ENCODE measurements around the gene EML2.
A peak's percentile ranks its signal among the peaks of the same experiment; 100 is the strongest.
"Not testable (repeated sequence)": the region's sequence is repeated elsewhere in the genome, so short reads cannot be mapped to it uniquely, and the experiment has no call there.

The EML2 gene

DNA sequence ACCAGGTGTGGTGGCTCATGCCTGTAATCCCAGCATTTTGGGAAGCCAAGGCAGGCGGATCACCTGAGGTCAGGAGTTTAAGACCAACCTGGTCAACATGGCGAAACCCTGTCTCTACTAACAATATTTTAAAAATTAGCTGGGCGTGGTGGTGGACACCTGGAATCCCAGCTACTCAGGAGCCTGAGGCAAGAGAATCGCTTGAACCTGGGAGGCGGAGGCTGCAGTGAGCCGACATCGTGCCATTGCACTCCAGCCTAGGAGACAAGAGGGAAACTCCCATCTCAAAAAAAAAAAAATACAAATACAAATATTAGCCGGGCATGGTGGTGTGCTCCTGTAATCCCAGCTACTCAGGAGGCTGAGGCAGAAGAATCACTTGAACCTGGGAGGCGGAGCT, 24.1 kb downstream of the EML2 start:
- WGBS = 92% methylated on average over 9 of the region's 9 CpGs
- peaks cover 44% of the 10 kb centered on the region for H3K36me3 ChIP-seq (ENCODE audit: insufficient read depth, low read length)
- H3K9ac ChIP-seq (ENCODE audit: low read depth, low read length); H3K4me3 ChIP-seq (ENCODE audit: low read length); H3K9me3 ChIP-seq (ENCODE audit: insufficient read depth, low read depth, low read length); H3K4me1 ChIP-seq (ENCODE audit: insufficient read depth, low read length); H3K27ac ChIP-seq (ENCODE audit: low read depth, low read length); H3K27me3 ChIP-seq (ENCODE audit: insufficient read depth, low read length): not testable (repeated sequence)

- Histone ChIP-seq H3K36me3 (ENCODE audit: insufficient read depth, low read length) (peaks cover 44% of the 10 kb centered on the region), H3K27me3 (ENCODE audit: insufficient read depth, low read length) (no peaks in the 10 kb centered on the region), H3K9ac (ENCODE audit: low read depth, low read length) (no peak overlapping the region), H3K4me1 (ENCODE audit: insufficient read depth, low read length) (no peaks in the 10 kb centered on the region), H3K27ac (ENCODE audit: low read depth, low read length) (no peak overlapping the region), H3K4me3 (ENCODE audit: low read length) (no peak overlapping the region), H3K9me3 (ENCODE audit: insufficient read depth, low read depth, low read length) (no peaks in the 10 kb centered on the region)
- 91% methylated on average over 10 of the region's 10 CpGs for WGBS
Measured at GRCh38 chr19:45613926-45614725, 25.1 kb downstream of the EML2 start.

DNA sequence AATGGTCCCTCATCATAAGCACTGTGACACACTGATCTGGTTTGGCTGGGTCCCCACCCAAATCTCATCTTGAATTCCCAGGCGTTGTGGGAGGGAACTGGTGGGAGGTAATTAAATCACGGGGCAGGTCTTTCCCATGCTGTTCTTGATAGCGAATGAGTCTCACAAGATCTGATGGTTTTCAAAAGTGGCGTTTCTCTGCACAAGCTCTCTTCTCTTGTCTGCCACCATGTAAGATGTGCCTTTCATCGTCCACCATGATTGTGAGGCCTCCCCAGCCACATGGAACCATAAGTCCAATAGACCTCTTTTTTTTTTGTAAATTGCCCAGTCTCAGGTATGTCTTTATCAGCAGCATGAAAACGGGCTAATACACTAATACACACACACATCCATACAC, 30.2 kb downstream of the EML2 start:
- no peak overlapping the region for H3K27ac ChIP-seq (ENCODE audit: low read depth, low read length)
- no peaks in the 10 kb centered on the region; the same call in 1 of the 2 replicates for H3K27me3 ChIP-seq (ENCODE audit: insufficient read depth, low read length)
- WGBS = 93% methylated on average over 6 of the region's 6 CpGs
- no peak overlapping the region for H3K4me3 ChIP-seq (ENCODE audit: low read length)
- H3K9me3 ChIP-seq (ENCODE audit: insufficient read depth, low read depth, low read length) = no peaks in the 10 kb centered on the region
- H3K9ac ChIP-seq (ENCODE audit: low read depth, low read length) = no peak overlapping the region
- peaks cover 31% of the 10 kb centered on the region for H3K36me3 ChIP-seq (ENCODE audit: insufficient read depth, low read length)
- H3K4me1 ChIP-seq (ENCODE audit: insufficient read depth, low read length) = no peaks in the 10 kb centered on the region

DNA sequence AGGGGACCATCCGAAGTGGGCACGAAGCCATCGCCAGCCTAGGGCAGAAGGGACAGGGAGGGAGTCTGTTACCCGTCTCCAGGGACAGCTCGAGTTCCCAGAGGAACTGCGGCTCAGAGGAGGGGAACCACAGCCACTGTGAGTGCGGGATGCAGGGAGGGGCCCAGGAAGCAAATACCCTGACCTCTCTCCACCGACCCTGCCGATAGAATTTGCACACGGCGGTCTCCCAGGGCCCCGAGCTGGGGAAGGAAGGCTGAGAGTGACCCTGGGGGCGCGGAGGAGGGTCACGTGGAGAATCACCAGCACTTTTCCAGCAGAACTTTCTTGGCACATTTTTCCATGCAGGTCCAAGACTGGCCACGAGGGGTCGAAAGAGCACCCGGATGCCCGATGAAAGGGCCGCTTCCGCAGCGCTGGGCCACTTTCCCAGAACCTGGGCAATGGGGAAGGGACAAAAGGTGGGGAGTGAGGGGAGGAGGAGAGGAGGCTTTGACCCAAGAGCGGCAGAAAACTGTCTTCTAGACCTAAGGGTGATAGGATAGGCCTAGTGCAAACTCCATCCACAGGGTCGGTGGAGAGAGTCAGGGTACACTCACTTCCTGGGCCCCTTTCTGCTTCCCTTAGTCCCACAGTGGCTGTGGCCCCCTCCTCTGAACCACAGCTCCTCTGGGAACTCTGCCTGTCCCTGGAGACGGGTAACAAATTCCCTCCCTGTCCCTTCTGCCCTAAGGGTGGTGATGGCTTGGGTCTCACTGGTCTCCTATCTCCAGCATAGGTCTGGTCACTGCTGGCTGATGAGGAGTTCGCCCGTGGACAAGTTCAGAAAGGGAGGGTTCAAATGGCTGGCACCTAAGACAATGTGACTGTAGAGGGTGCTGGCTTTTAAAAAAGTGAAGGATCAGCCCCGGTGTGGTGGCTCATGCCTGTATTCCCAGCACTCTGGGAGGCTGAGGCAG, 31.8 kb downstream of the EML2 start:
- Histone ChIP-seq H3K4me1 (ENCODE audit: insufficient read depth, low read length) (no peaks in the 10 kb centered on the region), H3K9ac (ENCODE audit: low read depth, low read length) (peak overlapping the region; percentile 68), H3K4me3 (ENCODE audit: low read length) (peak overlapping the region; percentile 64), H3K27ac (ENCODE audit: low read depth, low read length) (0 out of 2 replicates have a peak overlapping the region, but pooled peaks have one; percentile 1), H3K36me3 (ENCODE audit: insufficient read depth, low read length) (peaks cover 15% of the 10 kb centered on the region), H3K9me3 (ENCODE audit: insufficient read depth, low read depth, low read length) (no peaks in the 10 kb centered on the region), H3K27me3 (ENCODE audit: insufficient read depth, low read length) (peaks cover 10% of the 10 kb centered on the region)
- 14% methylated on average over 28 of the region's 28 CpGs for WGBS

- no peak within 1 kb of the TSS for H3K9ac ChIP-seq (ENCODE audit: low read depth, low read length)
- 0 out of 2 replicates have a peak, but pooled peaks cover 7% of the 10 kb centered on the region for H3K4me1 ChIP-seq (ENCODE audit: insufficient read depth, low read length)
- no peaks in the 10 kb centered on the region for H3K36me3 ChIP-seq (ENCODE audit: insufficient read depth, low read length)
- no peaks in the 10 kb centered on the region for H3K9me3 ChIP-seq (ENCODE audit: insufficient read depth, low read depth, low read length)
- no peak within 1 kb of the TSS for H3K27ac ChIP-seq (ENCODE audit: low read depth, low read length)
- 4% methylated on average over 52 of the region's 52 CpGs for WGBS
- peaks cover 65% of the 10 kb centered on the region for H3K27me3 ChIP-seq (ENCODE audit: insufficient read depth, low read length)
- H3K4me3 ChIP-seq (ENCODE audit: low read length) = peak within 1 kb of the TSS; percentile 45
Measured at GRCh38 chr19:45601524-45602374, 37.4 kb downstream of the EML2 start, which contains the start of gene GPR4. Gene GPR4 (minus strand): TSS chr19:45602212. CDS start chr19:45591866, 10,346 bp downstream.

- WGBS = 35% methylated on average over 4 of the region's 10 CpGs
- no peaks in the 10 kb centered on the region for H3K36me3 ChIP-seq (ENCODE audit: insufficient read depth, low read length)
- H3K4me1 ChIP-seq (ENCODE audit: insufficient read depth, low read length) = 0 out of 2 replicates have a peak, but pooled peaks cover 7% of the 10 kb centered on the region
- no peak overlapping the region for H3K9ac ChIP-seq (ENCODE audit: low read depth, low read length)
- peaks cover 68% of the 10 kb centered on the region for H3K27me3 ChIP-seq (ENCODE audit: insufficient read depth, low read length)
- H3K9me3 ChIP-seq (ENCODE audit: insufficient read depth, low read depth, low read length) = no peaks in the 10 kb centered on the region
- H3K27ac ChIP-seq (ENCODE audit: low read depth, low read length) = no peak overlapping the region
- 0 out of 2 replicates have a peak overlapping the region, but pooled peaks have one; percentile 45 for H3K4me3 ChIP-seq (ENCODE audit: low read length)
Measured at GRCh38 chr19:45601115-45601514, 38.1 kb downstream of the EML2 start.

DNA sequence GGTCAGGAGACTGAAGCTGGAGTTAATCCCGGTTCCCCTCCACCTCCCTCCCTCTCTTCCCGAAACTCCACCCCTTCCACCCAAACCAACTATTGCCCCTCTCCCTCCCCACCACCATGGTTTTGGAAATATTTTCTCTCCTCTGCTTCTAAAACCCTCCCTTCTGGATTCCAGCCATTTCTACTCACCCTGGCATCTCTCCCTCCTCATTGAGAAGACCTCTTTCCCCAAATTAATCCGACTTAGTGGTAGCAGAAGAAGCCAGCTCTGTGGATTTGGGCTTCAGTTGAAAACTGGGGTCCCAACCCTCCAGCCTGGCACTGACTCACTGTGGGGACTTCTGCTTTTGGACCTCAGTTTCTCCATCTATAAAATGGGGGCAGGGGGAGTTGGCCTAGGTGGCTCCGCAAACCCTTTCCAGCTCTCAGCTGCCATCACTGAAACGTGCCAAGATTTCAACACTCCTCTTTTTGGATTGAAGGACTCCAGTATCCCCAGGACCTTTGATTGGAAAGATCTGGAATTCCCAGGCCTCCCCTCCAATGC, 38.8 kb downstream of the EML2 start:
- Histone ChIP-seq H3K4me3 (ENCODE audit: low read length) (no peak overlapping the region), H3K4me1 (ENCODE audit: insufficient read depth, low read length) (0 out of 2 replicates have a peak, but pooled peaks cover 7% of the 10 kb centered on the region), H3K9ac (ENCODE audit: low read depth, low read length) (no peak overlapping the region), H3K27me3 (ENCODE audit: insufficient read depth, low read length) (peaks cover 68% of the 10 kb centered on the region), H3K36me3 (ENCODE audit: insufficient read depth, low read length) (no peaks in the 10 kb centered on the region), H3K9me3 (ENCODE audit: insufficient read depth, low read depth, low read length) (no peaks in the 10 kb centered on the region), H3K27ac (ENCODE audit: low read depth, low read length) (no peak overlapping the region)
- 65% methylated on average over 5 of the region's 5 CpGs for WGBS

- Histone ChIP-seq H3K9me3 (ENCODE audit: insufficient read depth, low read depth, low read length) (no peaks in the 10 kb centered on the region), H3K27ac (ENCODE audit: low read depth, low read length) (no peak overlapping the region), H3K4me1 (ENCODE audit: insufficient read depth, low read length) (0 out of 2 replicates have a peak, but pooled peaks cover 7% of the 10 kb centered on the region), H3K4me3 (ENCODE audit: low read length) (no peak overlapping the region; the same call in 1 of the 2 replicates), H3K36me3 (ENCODE audit: insufficient read depth, low read length) (no peaks in the 10 kb centered on the region), H3K27me3 (ENCODE audit: insufficient read depth, low read length) (peaks cover 68% of the 10 kb centered on the region), H3K9ac (ENCODE audit: low read depth, low read length) (no peak overlapping the region)
- 45% methylated on average over 13 of the region's 13 CpGs for WGBS
Measured at GRCh38 chr19:45599286-45599685, 39.9 kb downstream of the EML2 start.

- Histone ChIP-seq H3K4me3 (ENCODE audit: low read length) (peak overlapping the region; percentile 48), H3K27ac (ENCODE audit: low read depth, low read length) (no peak overlapping the region), H3K27me3 (ENCODE audit: insufficient read depth, low read length) (peaks cover 66% of the 10 kb centered on the region), H3K4me1 (ENCODE audit: insufficient read depth, low read length) (0 out of 2 replicates have a peak, but pooled peaks cover 7% of the 10 kb centered on the region), H3K9me3 (ENCODE audit: insufficient read depth, low read depth, low read length) (no peaks in the 10 kb centered on the region), H3K9ac (ENCODE audit: low read depth, low read length) (no peak overlapping the region), H3K36me3 (ENCODE audit: insufficient read depth, low read length) (no peaks in the 10 kb centered on the region)
- WGBS = 18% methylated on average over 21 of the region's 22 CpGs
Measured at GRCh38 chr19:45598267-45599001, 40.8 kb downstream of the EML2 start.
